HEK293 (cell line): Measurements from ENCODE around the gene RASGRF2.

ENCODE experiments used
- CTCF ChIA-PET: fragments of 350-600 bp; formaldehyde crosslinking; extraction: SDS; loops from one replicate; lab custom pipeline; 2021; ENCODE audit warnings: antibody characterized with exemption; lab: Yijun Ruan, JAX
- POLR2A ChIA-PET: fragments of 300-600 bp; formaldehyde crosslinking; extraction: SDS; loops from one replicate; lab custom pipeline; 2020; ENCODE audit warnings: antibody characterized with exemption, inconsistent platforms; lab: Yijun Ruan, JAX
- H3K27ac ChIP-seq: fragments of 200-500 bp; sonication (Bioruptor generic); 2 replicates; pipeline ENCODE4 v1.5.1; 2014; ENCODE audit warnings: low read depth, low read length, control low read depth, inconsistent platforms; ENCODE audit errors: extremely low read depth
- H3K36me3 ChIP-seq, 2 experiments: fragments of 200-500 bp in 1 of 2; sonication (Bioruptor generic) in 1 of 2; 1 replicate in 1 of 2; 2 replicates in 1 of 2; pipeline ENCODE4 v1.5.1; 2014 to 2017; ENCODE audit warnings: inconsistent platforms in 2 of 2, low read length in 2 of 2; ENCODE audit not compliant: control insufficient read depth in 2 of 2, insufficient read depth in 1 of 2
- H3K4me1 ChIP-seq: fragments of 200-500 bp; sonication (Bioruptor generic); 2 replicates; pipeline ENCODE4 v1.5.1; 2014; ENCODE audit warnings: mild to moderate bottlenecking, low read length, inconsistent platforms; ENCODE audit not compliant: control insufficient read depth, insufficient read depth
- H3K4me3 ChIP-seq: 2 replicates; pipeline ENCODE4 v1.5.1; 2011; ENCODE audit warnings: low read depth, mild to moderate bottlenecking, control low read depth, low read length, moderate library complexity
- H3K9me3 ChIP-seq: fragments of 200-500 bp; sonication (Bioruptor generic); 2 replicates; pipeline ENCODE4 v1.5.1; 2014; ENCODE audit warnings: low read depth, low read length, inconsistent platforms; ENCODE audit not compliant: control insufficient read depth, insufficient read depth
- GFI1B ChIP-seq: fragments of 450-650 bp; formaldehyde crosslinking; IDR thresholded peaks from 2 replicates; pipeline ENCODE4 v1.5.1; 2016; ENCODE audit warnings: missing biosample characterization, missing genetic modification characterization
- GLI2 ChIP-seq: fragments of 450-650 bp; formaldehyde crosslinking; IDR thresholded peaks from 2 replicates; pipeline ENCODE4; 2017; ENCODE audit warnings: missing biosample characterization, missing genetic modification characterization, low read depth, borderline replicate concordance
- MYNN ChIP-seq: fragments of 450-650 bp; formaldehyde crosslinking; IDR thresholded peaks from 2 replicates; pipeline ENCODE4 v1.5.1; 2016; ENCODE audit warnings: missing biosample characterization, missing genetic modification characterization, borderline replicate concordance
- ZBTB1 ChIP-seq: fragments of 450-650 bp; formaldehyde crosslinking; IDR thresholded peaks from 2 replicates; pipeline ENCODE4 v1.5.1; 2016; ENCODE audit warnings: missing biosample characterization, missing genetic modification characterization
- ZBTB7A ChIP-seq: fragments of 450-650 bp; formaldehyde crosslinking; IDR thresholded peaks from 2 replicates; pipeline ENCODE4 v1.5.1; 2016; ENCODE audit warnings: low read depth, missing biosample characterization, missing genetic modification characterization
- ZNF324 ChIP-seq: fragments of 450-650 bp; formaldehyde crosslinking; IDR thresholded peaks from 2 replicates; pipeline ENCODE4 v1.5.1; 2016; ENCODE audit warnings: missing biosample characterization, missing genetic modification characterization
- ZNF341 ChIP-seq: fragments of 450-650 bp; formaldehyde crosslinking; IDR thresholded peaks from 2 replicates; pipeline ENCODE4; 2016; ENCODE audit warnings: low read depth, missing biosample characterization, missing genetic modification characterization
- ZNF350 ChIP-seq: fragments of 450-650 bp; formaldehyde crosslinking; IDR thresholded peaks from 2 replicates; pipeline ENCODE4 v1.5.0; 2017; ENCODE audit warnings: missing biosample characterization, mild to moderate bottlenecking, missing genetic modification characterization
- ZNF416 ChIP-seq: fragments of 450-650 bp; formaldehyde crosslinking; IDR thresholded peaks from 2 replicates; pipeline ENCODE4 v1.5.1; 2016; ENCODE audit warnings: missing biosample characterization, missing genetic modification characterization
- ZNF426 ChIP-seq: fragments of 450-650 bp; formaldehyde crosslinking; IDR thresholded peaks from 2 replicates; pipeline ENCODE4 v1.5.1; 2017; ENCODE audit warnings: missing biosample characterization, missing genetic modification characterization, mild to moderate bottlenecking, inconsistent platforms, moderate library complexity
- ZNF530 ChIP-seq: fragments of 450-650 bp; formaldehyde crosslinking; IDR thresholded peaks from 2 replicates; pipeline ENCODE4 v1.5.1; 2016; ENCODE audit warnings: low read depth, missing biosample characterization, missing genetic modification characterization
- ZNF544 ChIP-seq: fragments of 450-650 bp; formaldehyde crosslinking; IDR thresholded peaks from 2 replicates; pipeline ENCODE4 v1.5.0; 2017; ENCODE audit warnings: missing biosample characterization, missing genetic modification characterization
- ZNF555 ChIP-seq: fragments of 450-650 bp; formaldehyde crosslinking; conservative IDR thresholded peaks from 2 replicates; pipeline ENCODE4 v1.5.1; 2017; ENCODE audit warnings: missing biosample characterization, mild to moderate bottlenecking, missing genetic modification characterization, inconsistent platforms
- ZNF560 ChIP-seq: fragments of 450-650 bp; formaldehyde crosslinking; IDR thresholded peaks from 2 replicates; pipeline ENCODE4 v1.5.1; 2017; ENCODE audit warnings: missing biosample characterization, missing genetic modification characterization, borderline replicate concordance
- ZNF585B ChIP-seq: fragments of 450-650 bp; formaldehyde crosslinking; IDR thresholded peaks from 2 replicates; pipeline ENCODE4 v1.5.1; 2016; ENCODE audit warnings: missing biosample characterization, missing genetic modification characterization
- ZNF610 ChIP-seq: fragments of 450-650 bp; formaldehyde crosslinking; IDR thresholded peaks from 2 replicates; pipeline ENCODE4 v1.5.1; 2016; ENCODE audit warnings: missing biosample characterization, missing genetic modification characterization, borderline replicate concordance
- ZNF677 ChIP-seq: fragments of 450-650 bp; IDR thresholded peaks from 2 replicates; pipeline ENCODE4 v1.5.0; 2018; ENCODE audit warnings: missing biosample characterization, mild to moderate bottlenecking, missing genetic modification characterization, moderate library complexity
- ZNF837 ChIP-seq: fragments of 450-650 bp; formaldehyde crosslinking; IDR thresholded peaks from 2 replicates; pipeline ENCODE4 v1.5.1; 2016; ENCODE audit warnings: missing biosample characterization, missing genetic modification characterization
- TF ChIP-seq, protein P1 (sequence below): fragments of 450-650 bp; formaldehyde crosslinking; IDR thresholded peaks from 2 replicates; pipeline ENCODE4; 2016; ENCODE audit warnings: missing biosample characterization, missing genetic modification characterization
- TF ChIP-seq, protein P2 (sequence below): fragments of 450-650 bp; formaldehyde crosslinking; IDR thresholded peaks from 2 replicates; pipeline ENCODE4 v1.5.1; 2016; ENCODE audit warnings: missing biosample characterization, missing genetic modification characterization, low read depth
- TF ChIP-seq, protein P3 (sequence below): fragments of 450-650 bp; formaldehyde crosslinking; IDR thresholded peaks from 2 replicates; pipeline ENCODE4 v1.5.1; 2017; ENCODE audit warnings: missing biosample characterization, missing genetic modification characterization
- TF ChIP-seq, protein P4 (sequence below): fragments of 450-650 bp; formaldehyde crosslinking; IDR thresholded peaks from 2 replicates; pipeline ENCODE4 v1.5.1; 2017; ENCODE audit warnings: missing biosample characterization, missing genetic modification characterization
- TF ChIP-seq, protein P5 (sequence below): fragments of 450-650 bp; formaldehyde crosslinking; IDR thresholded peaks from 2 replicates; pipeline ENCODE4 v1.5.1; 2016; ENCODE audit warnings: missing biosample characterization, missing genetic modification characterization, low read depth

RASGRF2 gene

DNA sequence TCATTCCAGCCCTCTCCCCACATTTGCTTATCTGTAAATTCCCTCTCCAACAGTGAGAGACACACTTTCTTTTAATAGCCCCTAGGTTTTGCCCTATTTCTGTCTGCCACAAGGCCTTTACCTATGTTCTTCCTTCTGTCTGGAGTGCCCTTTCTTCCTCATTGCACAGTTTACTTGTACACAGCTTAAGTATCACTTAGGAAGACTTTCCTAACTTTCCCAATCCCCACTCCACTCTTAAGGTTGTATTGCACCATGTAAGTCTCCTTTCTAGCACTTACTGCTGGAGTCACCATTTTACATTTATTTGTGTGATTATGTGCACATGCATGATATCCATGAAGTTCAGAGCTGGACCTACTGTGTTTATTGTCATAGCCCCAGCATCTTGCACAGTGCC lies 262.1 kb downstream of the RASGRF2 start:
- Histone ChIP-seq H3K9me3 (no peaks in the 10 kb centered on the region), H3K4me1 (no peaks in the 10 kb centered on the region), H3K27ac (no peak overlapping the region), H3K4me3 (no peak overlapping the region), H3K36me3 (no peaks in the 10 kb centered on the region)
- ChIA-PET CTCF (no interaction called here), POLR2A (no interaction called here)
- TF ChIP-seq ZNF837 (tag by site-specific recombination) (no peak), ZNF530 (tag by site-specific recombination) (no peak), GLI2 (tag by site-specific recombination) (no peak), ZNF555 (tag by site-specific recombination) (no peak)
- TF ChIP-seq, protein P1, sequence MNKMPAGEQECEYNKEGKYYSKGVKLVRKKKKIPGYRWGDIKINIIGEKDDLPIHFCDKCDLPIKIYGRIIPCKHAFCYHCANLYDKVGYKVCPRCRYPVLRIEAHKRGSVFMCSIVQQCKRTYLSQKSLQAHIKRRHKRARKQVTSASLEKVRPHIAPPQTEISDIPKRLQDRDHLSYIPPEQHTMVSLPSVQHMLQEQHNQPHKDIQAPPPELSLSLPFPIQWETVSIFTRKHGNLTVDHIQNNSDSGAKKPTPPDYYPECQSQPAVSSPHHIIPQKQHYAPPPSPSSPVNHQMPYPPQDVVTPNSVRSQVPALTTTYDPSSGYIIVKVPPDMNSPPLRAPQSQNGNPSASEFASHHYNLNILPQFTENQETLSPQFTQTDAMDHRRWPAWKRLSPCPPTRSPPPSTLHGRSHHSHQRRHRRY, result no peak
- TF ChIP-seq, protein P2, sequence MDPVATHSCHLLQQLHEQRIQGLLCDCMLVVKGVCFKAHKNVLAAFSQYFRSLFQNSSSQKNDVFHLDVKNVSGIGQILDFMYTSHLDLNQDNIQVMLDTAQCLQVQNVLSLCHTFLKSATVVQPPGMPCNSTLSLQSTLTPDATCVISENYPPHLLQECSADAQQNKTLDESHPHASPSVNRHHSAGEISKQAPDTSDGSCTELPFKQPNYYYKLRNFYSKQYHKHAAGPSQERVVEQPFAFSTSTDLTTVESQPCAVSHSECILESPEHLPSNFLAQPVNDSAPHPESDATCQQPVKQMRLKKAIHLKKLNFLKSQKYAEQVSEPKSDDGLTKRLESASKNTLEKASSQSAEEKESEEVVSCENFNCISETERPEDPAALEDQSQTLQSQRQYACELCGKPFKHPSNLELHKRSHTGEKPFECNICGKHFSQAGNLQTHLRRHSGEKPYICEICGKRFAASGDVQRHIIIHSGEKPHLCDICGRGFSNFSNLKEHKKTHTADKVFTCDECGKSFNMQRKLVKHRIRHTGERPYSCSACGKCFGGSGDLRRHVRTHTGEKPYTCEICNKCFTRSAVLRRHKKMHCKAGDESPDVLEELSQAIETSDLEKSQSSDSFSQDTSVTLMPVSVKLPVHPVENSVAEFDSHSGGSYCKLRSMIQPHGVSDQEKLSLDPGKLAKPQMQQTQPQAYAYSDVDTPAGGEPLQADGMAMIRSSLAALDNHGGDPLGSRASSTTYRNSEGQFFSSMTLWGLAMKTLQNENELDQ (tag by site-specific recombination), result no peak
- TF ChIP-seq, protein P3, sequence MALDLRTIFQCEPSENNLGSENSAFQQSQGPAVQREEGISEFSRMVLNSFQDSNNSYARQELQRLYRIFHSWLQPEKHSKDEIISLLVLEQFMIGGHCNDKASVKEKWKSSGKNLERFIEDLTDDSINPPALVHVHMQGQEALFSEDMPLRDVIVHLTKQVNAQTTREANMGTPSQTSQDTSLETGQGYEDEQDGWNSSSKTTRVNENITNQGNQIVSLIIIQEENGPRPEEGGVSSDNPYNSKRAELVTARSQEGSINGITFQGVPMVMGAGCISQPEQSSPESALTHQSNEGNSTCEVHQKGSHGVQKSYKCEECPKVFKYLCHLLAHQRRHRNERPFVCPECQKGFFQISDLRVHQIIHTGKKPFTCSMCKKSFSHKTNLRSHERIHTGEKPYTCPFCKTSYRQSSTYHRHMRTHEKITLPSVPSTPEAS (tag by site-specific recombination), result no peak

DNA sequence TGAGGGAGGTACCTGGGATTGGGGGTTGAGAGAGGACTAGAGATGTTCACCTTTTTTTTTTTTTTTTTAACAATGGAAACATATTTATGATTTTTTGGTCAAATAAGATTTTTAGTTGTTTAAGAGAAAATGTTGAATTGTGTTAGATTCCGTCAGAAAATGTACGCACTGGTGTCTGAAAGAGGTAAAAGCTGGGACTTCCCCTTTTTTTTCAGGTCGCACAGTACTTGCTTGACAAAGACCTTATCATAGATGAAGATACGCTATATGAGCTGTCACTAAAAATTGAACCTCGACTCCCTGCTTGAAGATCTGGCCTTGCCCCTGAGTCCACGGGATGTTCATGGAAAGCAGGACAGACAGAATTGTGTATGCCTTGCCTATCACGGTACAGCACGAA lies 265.3 kb downstream of the RASGRF2 start:
- Histone ChIP-seq H3K4me1 (no peaks in the 10 kb centered on the region), H3K36me3 (no peaks in the 10 kb centered on the region), H3K9me3 (no peaks in the 10 kb centered on the region), H3K4me3 (no peak overlapping the region), H3K27ac (no peak overlapping the region)
- TF ChIP-seq ZNF416 (tag by site-specific recombination), result no peak
- no peak for TF ChIP-seq ZNF560 (tag by site-specific recombination)
- no peak for TF ChIP-seq ZNF677 (tag by site-specific recombination)
- CTCF ChIA-PET, result interaction anchor here (0.7 kb wide), 1 partner anchor 744 kb away, joined by 3 read pairs; no protein-coding TSS in a partner anchor
- POLR2A ChIA-PET, result no interaction called here

DNA sequence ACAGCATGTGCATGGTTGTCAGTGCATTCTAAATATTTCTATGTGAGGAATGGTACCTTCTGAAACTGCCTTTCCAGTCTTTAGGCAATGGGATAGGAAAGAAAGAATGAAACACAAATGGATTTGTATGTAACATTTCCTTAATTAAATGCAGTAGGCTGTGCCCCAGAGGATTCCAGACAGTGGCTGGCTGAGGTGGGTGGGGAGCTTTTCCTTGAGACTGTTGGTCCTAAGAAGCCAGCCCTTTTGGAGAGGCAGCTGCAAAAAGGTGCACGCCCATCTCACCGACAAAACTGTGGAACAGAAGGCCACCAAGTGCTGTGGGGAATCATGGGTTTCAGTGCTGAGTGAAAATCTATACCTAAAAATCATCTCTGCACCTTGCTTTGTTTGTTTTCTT lies 266.1 kb downstream of the RASGRF2 start:
- Histone ChIP-seq H3K27ac (no peak overlapping the region), H3K4me1 (no peaks in the 10 kb centered on the region), H3K36me3 (no peaks in the 10 kb centered on the region), H3K9me3 (no peaks in the 10 kb centered on the region), H3K4me3 (no peak overlapping the region)
- POLR2A ChIA-PET, result no interaction called here
- TF ChIP-seq ZNF560 (tag by site-specific recombination), result no peak
- no peak for TF ChIP-seq ZBTB7A (tag by site-specific recombination)
- TF ChIP-seq ZNF585B (tag by site-specific recombination), result no peak
- TF ChIP-seq ZBTB1 (tag by site-specific recombination), result no peak
- no peak for TF ChIP-seq ZNF426
- no peak for TF ChIP-seq GFI1B (tag by site-specific recombination)
- TF ChIP-seq, protein P4, sequence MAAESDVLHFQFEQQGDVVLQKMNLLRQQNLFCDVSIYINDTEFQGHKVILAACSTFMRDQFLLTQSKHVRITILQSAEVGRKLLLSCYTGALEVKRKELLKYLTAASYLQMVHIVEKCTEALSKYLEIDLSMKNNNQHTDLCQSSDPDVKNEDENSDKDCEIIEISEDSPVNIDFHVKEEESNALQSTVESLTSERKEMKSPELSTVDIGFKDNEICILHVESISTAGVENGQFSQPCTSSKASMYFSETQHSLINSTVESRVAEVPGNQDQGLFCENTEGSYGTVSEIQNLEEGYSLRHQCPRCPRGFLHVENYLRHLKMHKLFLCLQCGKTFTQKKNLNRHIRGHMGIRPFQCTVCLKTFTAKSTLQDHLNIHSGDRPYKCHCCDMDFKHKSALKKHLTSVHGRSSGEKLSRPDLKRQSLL (tag by site-specific recombination), result no peak
- no peak for TF ChIP-seq ZNF610 (tag by site-specific recombination)
- TF ChIP-seq GLI2 (tag by site-specific recombination), result no peak
- TF ChIP-seq, protein P5, sequence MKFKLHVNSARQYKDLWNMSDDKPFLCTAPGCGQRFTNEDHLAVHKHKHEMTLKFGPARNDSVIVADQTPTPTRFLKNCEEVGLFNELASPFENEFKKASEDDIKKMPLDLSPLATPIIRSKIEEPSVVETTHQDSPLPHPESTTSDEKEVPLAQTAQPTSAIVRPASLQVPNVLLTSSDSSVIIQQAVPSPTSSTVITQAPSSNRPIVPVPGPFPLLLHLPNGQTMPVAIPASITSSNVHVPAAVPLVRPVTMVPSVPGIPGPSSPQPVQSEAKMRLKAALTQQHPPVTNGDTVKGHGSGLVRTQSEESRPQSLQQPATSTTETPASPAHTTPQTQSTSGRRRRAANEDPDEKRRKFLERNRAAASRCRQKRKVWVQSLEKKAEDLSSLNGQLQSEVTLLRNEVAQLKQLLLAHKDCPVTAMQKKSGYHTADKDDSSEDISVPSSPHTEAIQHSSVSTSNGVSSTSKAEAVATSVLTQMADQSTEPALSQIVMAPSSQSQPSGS, result no peak
- TF ChIP-seq ZNF544 (tag by site-specific recombination), result no peak
- no peak for TF ChIP-seq ZNF341 (tag by site-specific recombination)
- TF ChIP-seq ZNF350 (tag by site-specific recombination), result no peak
- TF ChIP-seq ZNF324 (tag by site-specific recombination), result no peak
- TF ChIP-seq MYNN (tag by site-specific recombination), result no peak
- CTCF ChIA-PET, result interaction anchor here (0.6 to 1.0 kb wide), 2 partner anchors 26 to 949 kb away, joined by 3 read pairs; no protein-coding TSS in a partner anchor
